ENCODE data around the gene MCF2L2.

The MCF2L2 gene

GRCh38 chr3:183226333-183226890 is 202.0 kb downstream of the MCF2L2 start:
- no peak for DNase-seq

GRCh38 chr3:183224180-183224970 is 204.0 kb downstream of the MCF2L2 start:
- no peak for DNase-seq

GRCh38 chr3:183222631-183223235 is 205.7 kb downstream of the MCF2L2 start:
- DNase-seq, result no peak

GRCh38 chr3:183220828-183221227 is 207.6 kb downstream of the MCF2L2 start:
- no peak for DNase-seq

- DNase-seq, result no peak
These were observed 209.6 kb downstream of the MCF2L2 start for GRCh38 chr3:183218826-183219225.

- DNase-seq, result no peak
These were observed 210.7 kb downstream of the MCF2L2 start for GRCh38 chr3:183217548-183218332.

GRCh38 chr3:183215591-183216202 is 212.7 kb downstream of the MCF2L2 start:
- DNase-seq, result no peak

- no peak for DNase-seq
These were observed 214.2 kb downstream of the MCF2L2 start for GRCh38 chr3:183214277-183214612.

- no peak for DNase-seq
These were observed 214.8 kb downstream of the MCF2L2 start for GRCh38 chr3:183213415-183214276.

GRCh38 chr3:183212565-183212964 is 215.9 kb downstream of the MCF2L2 start:
- DNase-seq, result no peak

- DNase-seq, result no peak
These were observed 216.3 kb downstream of the MCF2L2 start for GRCh38 chr3:183212096-183212495.

- DNase-seq, result no peak
These were observed 217.1 kb downstream of the MCF2L2 start for GRCh38 chr3:183211352-183211751.

GRCh38 chr3:183210862-183211341 is 217.5 kb downstream of the MCF2L2 start:
- DNase-seq, result no peak

- no peak for DNase-seq
These were observed 218.1 kb downstream of the MCF2L2 start for GRCh38 chr3:183210341-183210740.

GRCh38 chr3:183208800-183209199 is 219.6 kb downstream of the MCF2L2 start:
- no peak for DNase-seq

- DNase-seq, result no peak
These were observed 220.2 kb downstream of the MCF2L2 start for GRCh38 chr3:183208260-183208659.

- no peak for DNase-seq
These were observed 224.7 kb downstream of the MCF2L2 start for GRCh38 chr3:183203670-183204069.

GRCh38 chr3:183202004-183202722 is 226.3 kb downstream of the MCF2L2 start:
- no peak for DNase-seq

GRCh38 chr3:183198939-183199338 is 229.5 kb downstream of the MCF2L2 start:
- DNase-seq, result no peak

GRCh38 chr3:183197734-183198133 is 230.7 kb downstream of the MCF2L2 start:
- DNase-seq, result no peak

- no peak for DNase-seq
These were observed 233.2 kb downstream of the MCF2L2 start for GRCh38 chr3:183195266-183195665.

All from NCI-H748 treated with DMSO at 0.1 percent for 48 hours (cell line).